Stimulated activated CD4-positive, alpha-beta T cell treated with anti-CD3 and anti-CD28 coated beads, Interleukin-4, amount 100 ng/mL, for 4 hours (primary cell): Measurements from ENCODE around the gene PGAP1.

Source experiments
- DNase-seq, 2 experiments: peaks; one replicate each; pipeline ENCODE4 v3.0.0-alpha.2; 2020

The PGAP1 gene

DNA sequence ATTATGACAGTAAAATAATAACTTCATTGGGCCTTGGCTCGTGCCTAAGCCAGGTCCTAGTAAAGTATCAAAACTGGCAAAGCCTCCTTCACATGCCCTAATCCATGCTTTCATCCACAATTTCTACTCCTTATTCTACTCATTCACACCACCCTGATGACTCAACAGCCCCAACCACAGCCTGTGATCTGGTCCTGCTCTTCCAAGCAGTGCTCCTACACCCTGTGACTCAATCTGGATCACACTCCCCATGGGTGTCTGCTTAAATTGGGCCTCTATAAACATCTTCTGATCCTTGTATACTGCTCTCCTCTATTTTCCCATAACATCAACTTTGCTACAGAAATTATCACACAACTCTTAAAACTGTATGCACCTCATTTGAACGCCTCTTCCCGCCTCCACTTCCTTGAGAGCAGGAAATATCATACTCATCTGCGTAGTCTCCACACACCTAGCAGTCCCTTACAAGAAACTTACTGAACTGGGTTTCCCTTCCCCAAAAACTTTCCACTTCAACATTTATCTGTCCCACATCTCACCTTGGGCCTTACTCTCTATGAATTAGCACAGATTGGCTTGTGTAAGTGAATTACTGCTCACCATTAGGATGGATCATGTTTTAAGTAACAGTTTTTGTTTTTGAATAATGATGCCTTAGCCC is 142.9 kb downstream of the PGAP1 start:
- DNase-seq = peak in 1 of 2 experiments; percentile 21
